Liver (tissue), 9 donors: ENCODE measurements around the gene PRR9. TPM values are rescaled to one million over a fixed set of nuclear protein-coding genes. Genes with fewer than 3 reads are reported as not detected.

Experiments
- DNase-seq: peaks from one replicate; pipeline ENCODE4 v3.0.0-alpha.2; 2017; ENCODE audit warnings: low spot score
- H3K27ac ChIP-seq, 2 donors: one replicate each; pipeline ENCODE4 v1.7.0; 2013; ENCODE audit warnings: inconsistent platforms in 2 of 2, low read length in 2 of 2, control low read depth in 1 of 2, low read depth in 1 of 2, mild to moderate bottlenecking in 1 of 2
- H3K27me3 ChIP-seq, 4 donors: one replicate each; pipeline versions ENCODE4 v1.6.1 to v1.7.0; 2013; ENCODE audit warnings: low read length in 3 of 4, inconsistent platforms in 1 of 4, mild to moderate bottlenecking in 1 of 4, moderate library complexity in 1 of 4; ENCODE audit not compliant: control insufficient read depth in 4 of 4, insufficient read depth in 4 of 4
- H3K36me3 ChIP-seq, 4 donors: one replicate each; pipeline versions ENCODE4 v1.6.1 to v1.7.0; 2013; ENCODE audit warnings: low read length in 3 of 4, mild to moderate bottlenecking in 3 of 4, low read depth in 1 of 4, moderate library complexity in 1 of 4; ENCODE audit not compliant: control insufficient read depth in 4 of 4, insufficient read depth in 3 of 4
- H3K4me1 ChIP-seq, 4 donors: one replicate each; pipeline versions ENCODE4 v1.6.1 to v1.7.0; 2013; ENCODE audit warnings: low read length in 3 of 4, mild to moderate bottlenecking in 3 of 4, moderate library complexity in 1 of 4; ENCODE audit not compliant: control insufficient read depth in 4 of 4, insufficient read depth in 4 of 4
- H3K4me3 ChIP-seq, 3 donors: one replicate each; pipeline versions ENCODE4 v1.6.1 to v1.7.0; 2013; ENCODE audit warnings: low read length in 3 of 3, control low read depth in 1 of 3, low read depth in 1 of 3, mild to moderate bottlenecking in 1 of 3
- H3K9ac ChIP-seq, 2 donors: one replicate each; pipeline ENCODE4 v1.7.0; 2013; ENCODE audit warnings: low read length in 2 of 2, mild to moderate bottlenecking in 2 of 2, moderate library complexity in 2 of 2, control low read depth in 1 of 2, low read depth in 1 of 2
- H3K9me3 ChIP-seq, 4 donors: one replicate each; pipeline versions ENCODE4 v1.6.1 to v1.7.0; 2013; ENCODE audit warnings: low read length in 3 of 4; ENCODE audit not compliant: control insufficient read depth in 4 of 4
- CTCF ChIP-seq: fragments of 150-350 bp; IDR thresholded peaks from 2 replicates; pipeline ENCODE4 v1.5.1; 2017; ENCODE audit warnings: improper control_type of control experiment, low read depth, low read length; ENCODE audit not compliant: missing input control
- EGR1 ChIP-seq, 2 donors: IDR thresholded peaks; 2 replicates each; pipeline ENCODE4 v1.6.1; 2016 to 2018; ENCODE audit warnings: antibody characterized with exemption in 2 of 2, low read depth in 2 of 2
- FOXA1 ChIP-seq: IDR thresholded peaks from 2 replicates; pipeline ENCODE4 v1.6.1; 2016; ENCODE audit warnings: antibody characterized with exemption
- FOXA2 ChIP-seq: IDR thresholded peaks from 2 replicates; pipeline ENCODE4 v1.6.1; 2016; ENCODE audit warnings: antibody characterized with exemption
- GABPA ChIP-seq, 2 donors: IDR thresholded peaks in 1 of 2; conservative IDR thresholded peaks in 1 of 2; 2 replicates each; pipeline ENCODE4 v1.6.1; 2016; ENCODE audit warnings: antibody characterized with exemption in 2 of 2, mild to moderate bottlenecking in 1 of 2, moderate library complexity in 1 of 2
- HNF4A ChIP-seq, 2 donors: conservative IDR thresholded peaks; 2 replicates each; pipeline ENCODE4 v1.6.1; 2016; ENCODE audit warnings: antibody characterized with exemption in 2 of 2, mild to moderate bottlenecking in 2 of 2
- HNF4G ChIP-seq: IDR thresholded peaks from 2 replicates; pipeline ENCODE4 v1.6.1; 2016; ENCODE audit warnings: antibody characterized with exemption
- JUND ChIP-seq, 2 donors: IDR thresholded peaks; 2 replicates each; pipeline ENCODE4 v1.6.1; 2016; ENCODE audit warnings: antibody characterized with exemption in 2 of 2
- MAX ChIP-seq: IDR thresholded peaks from 2 replicates; pipeline ENCODE4 v1.6.1; 2016; ENCODE audit warnings: antibody characterized with exemption
- NR2F2 ChIP-seq: IDR thresholded peaks from 2 replicates; pipeline ENCODE4 v1.6.1; 2016; ENCODE audit warnings: antibody characterized with exemption
- RAD21 ChIP-seq, 2 donors: IDR thresholded peaks; 2 replicates each; pipeline ENCODE4 v1.6.1; 2016; ENCODE audit warnings: antibody characterized with exemption in 2 of 2, mild to moderate bottlenecking in 2 of 2
- SP1 ChIP-seq: IDR thresholded peaks from 2 replicates; pipeline ENCODE4 v1.6.1; 2018; ENCODE audit warnings: antibody characterized with exemption, mild to moderate bottlenecking
- TAF1 ChIP-seq: conservative IDR thresholded peaks from 2 replicates; pipeline ENCODE4 v1.6.1; 2016; ENCODE audit warnings: antibody characterized with exemption, mild to moderate bottlenecking
- YY1 ChIP-seq: IDR thresholded peaks from 2 replicates; pipeline ENCODE4 v1.6.1; 2016; ENCODE audit warnings: antibody characterized with exemption, mild to moderate bottlenecking
- WGBS: extraction: QIAGEN DNeasy Blood & Tissue Kit; methylation state at CpG from one replicate; pipeline ENCODE4 v1.1.7; 2013; 5-methylcytosine and 5-hydroxymethylcytosine counted together
- polyA plus RNA-seq, 2 donors: library from polyadenylated mRNA; stranded (reverse) in 1 of 2; unstranded in 1 of 2; fragments of 200-250 nt in 1 of 2; fragments of >200 nt in 1 of 2; fragmentation: Nextera tagmentation in 1 of 2; extraction: Ambion mirVana in 1 of 2; gene quantifications; one replicate each; pipeline versions ENCODE4 v1.2.1 to v1.2.3, GENCODE V29; 2013 to 2015
- total RNA-seq, 2 donors: library from RNA; depleted of rRNA; stranded (reverse); fragments of >200 nt; gene quantifications; one replicate each; pipeline ENCODE4 v1.2.3, GENCODE V29; 2014
- TF ChIP-seq, protein P1 (sequence below): IDR thresholded peaks from 2 replicates; pipeline ENCODE4 v1.6.1; 2016; ENCODE audit warnings: antibody characterized with exemption
- TF ChIP-seq, protein P2 (sequence below): IDR thresholded peaks from 2 replicates; pipeline ENCODE4 v1.6.1; 2016; ENCODE audit warnings: antibody characterized with exemption
- TF ChIP-seq, protein P3 (sequence below): IDR thresholded peaks from 2 replicates; pipeline ENCODE4 v1.6.1; 2016; ENCODE audit warnings: antibody characterized with exemption, mild to moderate bottlenecking
- donor health status: healthy.
- donor health status: healthy.
- donor health status: healthy.
- donor health status: healthy.
- donor health status: healthy.

The PRR9 gene
- total and polyA plus RNA-seq, 4 donors: not detected

DNA sequence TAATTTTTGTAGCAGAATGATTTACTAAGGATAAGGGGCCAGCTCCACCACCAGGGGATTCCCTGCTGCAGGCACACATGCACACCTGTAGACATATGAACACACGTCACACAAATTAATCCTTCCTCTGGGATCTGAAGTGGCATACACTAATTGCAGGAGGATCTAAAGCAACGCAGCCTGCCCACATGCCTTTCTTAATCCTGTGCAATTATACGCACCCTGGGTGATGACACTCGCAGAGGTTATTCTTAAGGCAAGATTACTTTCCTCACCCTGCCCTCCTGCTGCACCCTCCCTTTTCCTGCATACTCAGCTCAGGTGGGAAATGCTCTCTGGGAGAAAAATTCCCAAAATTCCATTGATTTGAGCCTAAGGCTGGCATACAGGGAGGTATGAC, 34.6 kb downstream of the PRR9 start:
- 80% methylated on average over 4 of the region's 4 CpGs for WGBS
- no peak overlapping the region for H3K27ac ChIP-seq
- no peaks in the 10 kb centered on the region for H3K9me3 ChIP-seq
- TF ChIP-seq YY1: no peak
- H3K27me3 ChIP-seq: peaks cover 0 to 7% (median 0%) of the 10 kb centered on the region in 4 donors
- DNase-seq: no peak
- H3K4me1 ChIP-seq: no peaks in the 10 kb centered on the region
- no peaks in the 10 kb centered on the region for H3K36me3 ChIP-seq
- H3K9ac ChIP-seq: no peak overlapping the region
- H3K4me3 ChIP-seq: no peak overlapping the region

DNA sequence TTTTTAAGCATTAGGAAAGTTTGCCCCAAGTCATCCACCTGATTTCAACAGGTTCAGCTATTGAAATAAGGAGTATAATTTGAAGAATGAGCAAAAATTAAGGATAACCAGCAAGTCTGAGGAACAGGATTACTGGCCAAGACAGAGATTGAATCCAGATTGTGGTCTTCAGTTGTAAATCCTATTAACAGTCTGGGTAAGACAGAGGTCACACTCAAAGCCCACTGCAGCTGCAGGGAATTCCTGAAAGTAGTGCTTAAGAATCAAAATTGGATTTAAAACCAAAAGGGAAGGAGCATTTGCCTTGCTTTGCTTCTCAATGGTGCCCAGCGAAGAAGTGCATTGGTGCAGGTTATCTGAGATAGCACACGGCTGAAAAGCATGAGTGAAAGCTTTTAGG, 35.7 kb downstream of the PRR9 start:
- H3K27me3 ChIP-seq: peaks cover 0 to 7% (median 0%) of the 10 kb centered on the region in 4 donors
- no peak overlapping the region for H3K27ac ChIP-seq
- H3K4me1 ChIP-seq: no peaks in the 10 kb centered on the region
- no peak overlapping the region for H3K9ac ChIP-seq
- H3K36me3 ChIP-seq: no peaks in the 10 kb centered on the region
- WGBS: 43% methylated on average over 2 of the region's 2 CpGs
- no peak for DNase-seq
- TF ChIP-seq SP1: no peak
- no peak for TF ChIP-seq FOXA2
- no peak overlapping the region for H3K4me3 ChIP-seq
- H3K9me3 ChIP-seq: no peaks in the 10 kb centered on the region

- no peaks in the 10 kb centered on the region for H3K36me3 ChIP-seq
- DNase-seq: no peak
- peaks cover 0 to 7% (median 0%) of the 10 kb centered on the region in 4 donors for H3K27me3 ChIP-seq
- H3K27ac ChIP-seq: no peak overlapping the region
- WGBS: 45% methylated on average over 1 of the region's 1 CpG
- no peak overlapping the region for H3K9ac ChIP-seq
- H3K4me3 ChIP-seq: no peak overlapping the region
- no peaks in the 10 kb centered on the region for H3K9me3 ChIP-seq
- no peaks in the 10 kb centered on the region for H3K4me1 ChIP-seq
- no peak for TF ChIP-seq TAF1
- no peak for TF ChIP-seq HNF4G
- no peak for TF ChIP-seq NR2F2
- TF ChIP-seq, protein P1, sequence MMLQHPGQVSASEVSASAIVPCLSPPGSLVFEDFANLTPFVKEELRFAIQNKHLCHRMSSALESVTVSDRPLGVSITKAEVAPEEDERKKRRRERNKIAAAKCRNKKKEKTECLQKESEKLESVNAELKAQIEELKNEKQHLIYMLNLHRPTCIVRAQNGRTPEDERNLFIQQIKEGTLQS: no peak
- TF ChIP-seq YY1: no peak
- no peak for TF ChIP-seq CTCF
Measured at GRCh38 chr1:153253693-153254092, 36.3 kb downstream of the PRR9 start.

- Histone ChIP-seq H3K4me1 (peaks cover 5 to 10% (median 7%) of the 10 kb centered on the region in 4 donors), H3K27me3 (peaks cover 7 to 18% (median 9%) of the 10 kb centered on the region in 4 donors), H3K36me3 (no peaks in the 10 kb centered on the region), H3K4me3 (no peak within 1 kb of the TSS), H3K27ac (no peak within 1 kb of the TSS), H3K9ac (no peak within 1 kb of the TSS), H3K9me3 (no peaks in the 10 kb centered on the region)
- 79% methylated on average over 3 of the region's 3 CpGs for WGBS
- DNase-seq: no peak
- TF ChIP-seq, protein P1: no peak
- TF ChIP-seq, protein P2, sequence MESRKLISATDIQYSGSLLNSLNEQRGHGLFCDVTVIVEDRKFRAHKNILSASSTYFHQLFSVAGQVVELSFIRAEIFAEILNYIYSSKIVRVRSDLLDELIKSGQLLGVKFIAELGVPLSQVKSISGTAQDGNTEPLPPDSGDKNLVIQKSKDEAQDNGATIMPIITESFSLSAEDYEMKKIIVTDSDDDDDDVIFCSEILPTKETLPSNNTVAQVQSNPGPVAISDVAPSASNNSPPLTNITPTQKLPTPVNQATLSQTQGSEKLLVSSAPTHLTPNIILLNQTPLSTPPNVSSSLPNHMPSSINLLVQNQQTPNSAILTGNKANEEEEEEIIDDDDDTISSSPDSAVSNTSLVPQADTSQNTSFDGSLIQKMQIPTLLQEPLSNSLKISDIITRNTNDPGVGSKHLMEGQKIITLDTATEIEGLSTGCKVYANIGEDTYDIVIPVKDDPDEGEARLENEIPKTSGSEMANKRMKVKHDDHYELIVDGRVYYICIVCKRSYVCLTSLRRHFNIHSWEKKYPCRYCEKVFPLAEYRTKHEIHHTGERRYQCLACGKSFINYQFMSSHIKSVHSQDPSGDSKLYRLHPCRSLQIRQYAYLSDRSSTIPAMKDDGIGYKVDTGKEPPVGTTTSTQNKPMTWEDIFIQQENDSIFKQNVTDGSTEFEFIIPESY: no peak
- no peak for TF ChIP-seq RAD21 (IDR thresholded peaks at IDR 0.05)
- TF ChIP-seq HNF4A (conservative IDR thresholded peaks at IDR 0.05): no peak
- TF ChIP-seq NR2F2: no peak
- TF ChIP-seq, protein P3, sequence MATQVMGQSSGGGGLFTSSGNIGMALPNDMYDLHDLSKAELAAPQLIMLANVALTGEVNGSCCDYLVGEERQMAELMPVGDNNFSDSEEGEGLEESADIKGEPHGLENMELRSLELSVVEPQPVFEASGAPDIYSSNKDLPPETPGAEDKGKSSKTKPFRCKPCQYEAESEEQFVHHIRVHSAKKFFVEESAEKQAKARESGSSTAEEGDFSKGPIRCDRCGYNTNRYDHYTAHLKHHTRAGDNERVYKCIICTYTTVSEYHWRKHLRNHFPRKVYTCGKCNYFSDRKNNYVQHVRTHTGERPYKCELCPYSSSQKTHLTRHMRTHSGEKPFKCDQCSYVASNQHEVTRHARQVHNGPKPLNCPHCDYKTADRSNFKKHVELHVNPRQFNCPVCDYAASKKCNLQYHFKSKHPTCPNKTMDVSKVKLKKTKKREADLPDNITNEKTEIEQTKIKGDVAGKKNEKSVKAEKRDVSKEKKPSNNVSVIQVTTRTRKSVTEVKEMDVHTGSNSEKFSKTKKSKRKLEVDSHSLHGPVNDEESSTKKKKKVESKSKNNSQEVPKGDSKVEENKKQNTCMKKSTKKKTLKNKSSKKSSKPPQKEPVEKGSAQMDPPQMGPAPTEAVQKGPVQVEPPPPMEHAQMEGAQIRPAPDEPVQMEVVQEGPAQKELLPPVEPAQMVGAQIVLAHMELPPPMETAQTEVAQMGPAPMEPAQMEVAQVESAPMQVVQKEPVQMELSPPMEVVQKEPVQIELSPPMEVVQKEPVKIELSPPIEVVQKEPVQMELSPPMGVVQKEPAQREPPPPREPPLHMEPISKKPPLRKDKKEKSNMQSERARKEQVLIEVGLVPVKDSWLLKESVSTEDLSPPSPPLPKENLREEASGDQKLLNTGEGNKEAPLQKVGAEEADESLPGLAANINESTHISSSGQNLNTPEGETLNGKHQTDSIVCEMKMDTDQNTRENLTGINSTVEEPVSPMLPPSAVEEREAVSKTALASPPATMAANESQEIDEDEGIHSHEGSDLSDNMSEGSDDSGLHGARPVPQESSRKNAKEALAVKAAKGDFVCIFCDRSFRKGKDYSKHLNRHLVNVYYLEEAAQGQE: no peak
- no peak for TF ChIP-seq JUND (IDR thresholded peaks at IDR 0.05)
- TF ChIP-seq FOXA1: no peak
- no peak for TF ChIP-seq GABPA (IDR thresholded peaks at IDR 0.05 in 1 of 2, conservative IDR thresholded peaks at IDR 0.05 in 1 of 2)
- TF ChIP-seq FOXA2: no peak
- TF ChIP-seq MAX: no peak
- TF ChIP-seq EGR1 (IDR thresholded peaks at IDR 0.05; ENCODE audit: low read depth in 2 of 2): no peak
- no peak for TF ChIP-seq HNF4G
- no peak for TF ChIP-seq TAF1
- no peak for TF ChIP-seq SP1
Measured at GRCh38 chr1:153259387-153259786, 42.0 kb downstream of the PRR9 start, which contains the start of gene LORICRIN. Gene LORICRIN, plus strand, starts transcription at chr1:153259687. Its CDS starts 1,263 bp downstream, at chr1:153260950.
